Smooth muscle cell of the coronary artery (primary cell): ENCODE data around the gene HOXB1. TPM values are rescaled to one million over a fixed set of nuclear protein-coding genes. Genes with fewer than 3 reads are reported as not detected.

Source experiments
- total RNA-seq: library from RNA; depleted of rRNA; stranded (reverse); fragments of >200 nt; gene quantifications from 2 replicates; pipeline ENCODE4 v1.2.3, GENCODE V29; 2014; ENCODE audit warnings: low replicate concordance

HOXB1 gene
- not detected in 2 replicates for total RNA-seq

DNA sequence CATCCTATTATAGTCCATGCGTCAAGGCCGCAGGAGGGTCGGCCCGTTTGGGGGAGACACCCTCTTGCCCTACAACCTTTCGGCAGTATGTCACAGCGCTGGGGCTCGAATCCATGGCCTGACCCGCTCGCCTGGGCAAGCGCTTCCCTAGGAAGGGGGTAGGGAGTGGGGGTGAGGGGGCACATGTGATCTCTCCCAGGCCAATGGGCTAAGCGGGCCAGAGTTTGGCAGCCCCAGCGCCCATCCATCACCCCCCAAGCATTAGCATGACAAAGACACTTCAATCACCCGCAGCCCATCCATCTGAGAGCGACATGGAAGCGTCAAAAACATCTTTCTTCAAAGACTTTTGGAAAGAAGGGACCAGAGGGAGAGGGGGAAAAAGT is at the start of gene HOXB1:
Gene HOXB1, minus strand, starts transcription at position 125 of the 386 bp plus-strand sequence. Its CDS starts 107 bp downstream, at position 18.

DNA sequence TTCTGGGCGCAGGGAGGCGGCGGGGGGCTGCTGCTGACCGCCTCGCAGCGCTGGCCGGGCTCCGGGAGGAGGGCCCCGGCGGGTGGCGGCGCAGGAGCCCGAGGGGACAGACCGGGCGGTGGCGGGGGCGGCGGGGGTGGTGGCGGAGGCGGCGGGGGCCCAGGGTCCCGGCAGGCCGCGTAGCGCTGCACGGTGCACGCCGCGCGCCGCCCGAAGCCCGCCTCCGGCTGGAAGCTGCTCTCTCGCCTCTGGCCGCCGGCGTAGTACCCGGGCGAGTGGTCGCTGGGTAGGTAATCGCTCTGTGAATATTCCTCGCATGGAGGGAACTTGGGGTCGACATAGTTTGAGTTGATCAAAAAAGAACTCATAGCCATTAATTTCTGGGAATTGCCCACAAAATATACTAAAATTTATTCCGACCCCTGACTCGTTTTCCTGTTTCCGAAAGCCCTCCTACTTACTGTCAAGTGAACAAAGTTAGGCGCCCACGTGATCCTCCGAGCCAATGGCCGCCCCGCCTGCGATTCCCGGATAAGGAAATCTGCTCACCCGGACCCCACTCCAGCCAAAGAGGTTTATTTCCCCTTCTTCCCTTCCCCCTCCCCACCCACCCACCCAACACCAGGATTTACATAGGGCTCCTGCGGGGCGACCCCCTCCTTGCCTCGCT is 47.3 kb upstream of the HOXB1 start, which contains the start of gene HOXB4:
Gene HOXB4, minus strand, starts transcription at position 405 of the 670 bp plus-strand sequence. Its CDS starts 31 bp downstream, at position 374.

DNA sequence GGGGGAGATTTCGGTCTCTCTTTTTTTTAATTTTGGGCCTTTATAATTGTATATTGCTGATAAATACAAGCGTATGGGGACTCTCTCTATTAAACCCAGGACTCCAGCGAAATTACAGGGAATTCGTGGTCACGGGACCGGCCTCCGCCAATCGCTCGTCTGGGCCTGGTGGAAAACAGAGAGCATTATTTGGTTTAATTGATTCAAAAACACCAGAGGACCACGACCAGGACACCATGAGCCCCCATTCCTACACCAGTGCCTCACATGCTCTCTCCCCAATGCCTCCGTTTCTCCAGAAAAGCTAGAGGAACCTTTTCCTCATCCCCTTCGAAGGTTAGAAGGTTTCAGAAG is 14.2 kb upstream of the HOXB1 start, which contains the start of gene HOXB2:
Gene HOXB2, minus strand, starts transcription at position 88 of the 354 bp plus-strand sequence. CDS start 198 bp downstream, outside the sequence.

Other genes with a start within 250 kb of the HOXB1 start
- not detected in 2 replicates for gene SKAP1, start 100.8 kb downstream of the HOXB1 start, total RNA-seq
- 0.47 and 3.8 TPM in 2 replicates for gene HOXB2, start 14.1 kb upstream of the HOXB1 start, total RNA-seq
- 0.35 and 0.90 TPM in 2 replicates for gene HOXB4, start 47.3 kb upstream of the HOXB1 start, total RNA-seq
- gene HOXB3, start 59.2 kb upstream of the HOXB1 start, total RNA-seq: 0.59 and 2.6 TPM in 2 replicates
- not detected in 2 replicates for gene HOXB5, start 62.8 kb upstream of the HOXB1 start, total RNA-seq
- gene HOXB6, start 74.0 kb upstream of the HOXB1 start, total RNA-seq: 0.08 and 0.12 TPM in 2 replicates
- gene HOXB7, start 80.0 kb upstream of the HOXB1 start, total RNA-seq: 0.30 TPM in 1 of 2 replicates, not detected in the other
- not detected in 2 replicates for gene HOXB8, start 84.3 kb upstream of the HOXB1 start, total RNA-seq
- gene HOXB9, start 95.3 kb upstream of the HOXB1 start, total RNA-seq: not detected in 2 replicates
- gene PRAC1, start 191.5 kb upstream of the HOXB1 start, total RNA-seq: not detected in 2 replicates
- gene PRAC2, start 192.2 kb upstream of the HOXB1 start, total RNA-seq: not detected in 2 replicates
- gene HOXB13, start 197.7 kb upstream of the HOXB1 start, total RNA-seq: not detected in 2 replicates